ENCODE measurements around the gene EDIL3. TPM values are rescaled to one million over a fixed set of nuclear protein-coding genes. Genes with fewer than 3 reads are reported as not detected.
A peak's percentile ranks its signal among the peaks of the same experiment; 100 is the strongest.

EDIL3 gene
- total RNA-seq, 1 experiment from 2014 or later: 0.32 TPM

GRCh38 chr5:83973925-83974815 is 410.5 kb downstream of the EDIL3 start:
- DNase-seq (ENCODE audit: low read depth, low spot score): no peak
- Histone ChIP-seq H3K27ac (ENCODE audit: low read depth, low read length) (no peak overlapping the region), H3K9me2 (ENCODE audit: insufficient read depth) (no peaks in the 10 kb centered on the region), H3K27me3 (ENCODE audit: insufficient read depth, low read length) (no peaks in the 10 kb centered on the region), H4K20me1 (ENCODE audit: insufficient read depth) (no peaks in the 10 kb centered on the region), H3K9ac (ENCODE audit: low read length) (no peak overlapping the region), H3K4me1 (ENCODE audit: control insufficient read depth in 1 of 2, insufficient read depth in 2 of 2, low read length in 2 of 2) (no peaks in the 10 kb centered on the region), H3K4me2 (ENCODE audit: low read length) (no peak overlapping the region), H3K36me3 (ENCODE audit: control insufficient read depth in 1 of 2, insufficient read depth in 2 of 2, low read length in 2 of 2) (no peaks in the 10 kb centered on the region), H3K79me2 (ENCODE audit: insufficient read depth, low read length) (no peaks in the 10 kb centered on the region), H2AFZ (ENCODE audit: low read depth, low read length, poor library complexity, severe bottlenecking) (peak overlapping the region; percentile 32), H3K4me3 (replicated peaks in 1 of 2; ENCODE audit: low read depth in 1 of 2, low read length in 2 of 2) (no peak overlapping the region), H3K9me3 (ENCODE audit: control insufficient read depth in 1 of 2, insufficient read depth in 1 of 2, low read depth in 1 of 2, low read length in 2 of 2) (no peaks in the 10 kb centered on the region)
- CTCF ChIA-PET: no interaction called here
- no peak for ATAC-seq
- intact Hi-C loops (cut with micrococcal nuclease): no loop called here
- TF ChIP-seq POLR2AphosphoS5 (IDR thresholded peaks at IDR 0.05; ENCODE audit: low read depth, low read length) (no peak), ZFX (IDR thresholded peaks at IDR 0.05) (no peak), JUND (IDR thresholded peaks at IDR 0.05) (no peak), ATF3 (IDR thresholded peaks at IDR 0.05) (no peak), CBX3 (IDR thresholded peaks at IDR 0.05; ENCODE audit: low read depth) (no peak), ELF1 (IDR thresholded peaks at IDR 0.05; ENCODE audit: borderline replicate concordance, low read depth) (no peak), POLR2A (IDR thresholded peaks at IDR 0.05; ENCODE audit: borderline replicate concordance, extremely low read depth, insufficient read depth, insufficient read length) (no peak), MAX (IDR thresholded peaks at IDR 0.05) (no peak), CEBPB (IDR thresholded peaks at IDR 0.05; ENCODE audit: low read depth) (no peak), ZNF274 (IDR thresholded peaks at IDR 0.05; ENCODE audit: low read depth, low read length) (no peak), TCF7L2 (IDR thresholded peaks at IDR 0.05; ENCODE audit: borderline replicate concordance, extremely low read depth, insufficient read depth, insufficient read length) (no peak), RAD21 (IDR thresholded peaks at IDR 0.05; ENCODE audit: low read depth) (no peak), SIN3A (IDR thresholded peaks at IDR 0.05; ENCODE audit: low read depth) (no peak), EGR1 (IDR thresholded peaks at IDR 0.05; ENCODE audit: low read depth) (no peak), SP1 (IDR thresholded peaks at IDR 0.05; ENCODE audit: low read depth) (no peak)
- RAD21 ChIA-PET (ENCODE audit: low non-redundant PET in 1 of 2, low total read pairs in 2 of 2, uncharacterized antibody in 2 of 2, unreplicated experiment in 2 of 2): no interaction called here
- no TSS peak for BruUV-seq (replicated peaks)
- POLR2A ChIA-PET: no interaction called here

Measured in HCT116 (cell line).